Measurements from ENCODE around the gene IMMP2L. TPM values are rescaled to one million over a fixed set of nuclear protein-coding genes. Genes with fewer than 3 reads are reported as not detected.
"Not testable (repeated sequence)": the region's sequence is repeated elsewhere in the genome, so short reads cannot be mapped to it uniquely, and the experiment has no call there.

Gene IMMP2L
- polyA plus RNA-seq, 1 of the 3 experiments (the other 2 are of a cell fraction): 10.7 TPM

DNA sequence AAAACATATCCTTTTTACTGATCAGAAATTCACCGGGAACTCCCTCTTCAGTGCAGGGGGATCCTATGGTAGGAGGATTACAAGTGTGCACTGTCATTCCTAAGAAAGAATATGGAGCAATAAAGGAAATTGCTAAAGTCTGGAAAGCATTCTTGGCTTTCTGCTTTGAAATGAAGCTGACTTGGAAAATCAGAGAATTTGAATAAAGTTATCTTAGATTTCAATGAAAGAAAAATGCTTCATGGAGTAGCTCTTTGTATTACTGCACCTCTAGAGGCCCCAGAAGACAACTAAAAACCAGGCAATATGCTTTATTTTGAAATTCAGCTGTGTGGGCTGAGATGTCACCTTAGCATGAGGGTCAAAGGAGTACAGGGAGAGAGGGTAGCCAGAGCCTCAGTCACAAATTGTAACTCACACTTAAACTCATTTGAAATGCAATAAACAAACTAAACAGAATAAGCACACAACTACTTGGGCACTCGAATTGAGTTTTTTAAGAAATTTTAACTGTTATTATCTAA lies 102.5 kb downstream of the IMMP2L start (continued):
- TF ChIP-seq SMC3 (IDR thresholded peaks at IDR 0.05; ENCODE audit: low read depth, low read length): no peak
- no peak for TF ChIP-seq GATA2 (CRISPR knock-in tag; IDR thresholded peaks at IDR 0.05)
- TF ChIP-seq CHD2 (IDR thresholded peaks at IDR 0.05; ENCODE audit: low read length, partially characterized antibody): no peak
- no peak for TF ChIP-seq NRF1 (IDR thresholded peaks at IDR 0.05; ENCODE audit: low read depth, low read length)
- no peak for TF ChIP-seq MXI1 (IDR thresholded peaks at IDR 0.05; ENCODE audit: low read depth, low read length)

- WGBS (ENCODE audit: low lambda C conversion rate): 61% methylated on average over 2 of the region's 2 CpGs
- DNase-seq: no peak
- peaks cover 0 to 7% of the 10 kb centered on the region in 2 experiments; a peak in 1 of 4 replicates for H3K4me1 ChIP-seq (ENCODE audit: control insufficient read depth in 1 of 2, insufficient read depth in 2 of 2, low read depth in 1 of 2, low read length in 1 of 2)
- H3K27ac ChIP-seq (ENCODE audit: low read depth in 2 of 2, low read length in 1 of 2): no peak overlapping the region
- no peaks in the 10 kb centered on the region for H4K20me1 ChIP-seq (ENCODE audit: insufficient read depth)
- H2AFZ ChIP-seq (ENCODE audit: low read depth): no peak overlapping the region
- H3K79me2 ChIP-seq (ENCODE audit: insufficient read depth): no peaks in the 10 kb centered on the region
- no peaks in the 10 kb centered on the region for H3K9me3 ChIP-seq
- H3K4me3 ChIP-seq (ENCODE audit: low read depth in 2 of 2, low read length in 1 of 2): no peak overlapping the region
- peaks cover 0 to 5% of the 10 kb centered on the region in 2 experiments for H3K36me3 ChIP-seq (replicated peaks in 1 of 2; ENCODE audit: control insufficient read depth in 1 of 2, insufficient read depth in 2 of 2, low read length in 1 of 2)
- H3K4me2 ChIP-seq: no peak overlapping the region
- POLR2A ChIA-PET: no interaction called here
- no peaks in the 10 kb centered on the region for H3F3A ChIP-seq (replicated peaks; ENCODE audit: insufficient read depth)
- H3K9ac ChIP-seq: no peak overlapping the region
- no peaks in the 10 kb centered on the region for H3K9me2 ChIP-seq
- H3K27me3 ChIP-seq (ENCODE audit: insufficient read depth): no peaks in the 10 kb centered on the region
- TF ChIP-seq IRF3 (IDR thresholded peaks at IDR 0.05; ENCODE audit: low read depth, low read length) (no peak), TCF12 (IDR thresholded peaks at IDR 0.05) (0 out of 2 replicates have a peak, but pooled peaks have one; percentile 13), FOSL2 (IDR thresholded peaks at IDR 0.05; ENCODE audit: borderline replicate concordance, low read depth) (no peak), EP300 (IDR thresholded peaks at IDR 0.05; ENCODE audit: borderline replicate concordance in 1 of 2, low read depth in 1 of 2, low read length in 1 of 2) (0 out of 4 replicates have a peak, but pooled peaks of 1 of the 2 experiments have one; percentile 12), FOXJ3 (CRISPR knock-in tag; IDR thresholded peaks at IDR 0.05) (no peak), RCOR1 (IDR thresholded peaks at IDR 0.05; ENCODE audit: low read length) (peak; percentile 29; the same call in 1 of the 2 replicates)
- CTCF ChIA-PET: no interaction called here
Measured at GRCh38 chr7:111459065-111459756, 103.1 kb downstream of the IMMP2L start.

GRCh38 chr7:111450705-111451104 lies 111.6 kb downstream of the IMMP2L start:
- WGBS (ENCODE audit: low lambda C conversion rate): 63% methylated on average over 1 of the region's 2 CpGs
- H3K27me3 ChIP-seq (ENCODE audit: insufficient read depth); H3K9me3 ChIP-seq; H3K79me2 ChIP-seq (ENCODE audit: insufficient read depth); H3F3A ChIP-seq (replicated peaks; ENCODE audit: insufficient read depth); H3K4me3 ChIP-seq (ENCODE audit: low read depth in 2 of 2, low read length in 1 of 2); H3K9ac ChIP-seq; H3K27ac ChIP-seq (ENCODE audit: low read depth in 2 of 2, low read length in 1 of 2); POLR2A ChIA-PET; H3K36me3 ChIP-seq (replicated peaks in 1 of 2; ENCODE audit: control insufficient read depth in 1 of 2, insufficient read depth in 2 of 2, low read length in 1 of 2); H3K4me2 ChIP-seq; H2AFZ ChIP-seq (ENCODE audit: low read depth); H3K4me1 ChIP-seq (ENCODE audit: control insufficient read depth in 1 of 2, insufficient read depth in 2 of 2, low read depth in 1 of 2, low read length in 1 of 2); DNase-seq; CTCF ChIA-PET; H3K9me2 ChIP-seq; H4K20me1 ChIP-seq (ENCODE audit: insufficient read depth): not testable (repeated sequence)

DNA sequence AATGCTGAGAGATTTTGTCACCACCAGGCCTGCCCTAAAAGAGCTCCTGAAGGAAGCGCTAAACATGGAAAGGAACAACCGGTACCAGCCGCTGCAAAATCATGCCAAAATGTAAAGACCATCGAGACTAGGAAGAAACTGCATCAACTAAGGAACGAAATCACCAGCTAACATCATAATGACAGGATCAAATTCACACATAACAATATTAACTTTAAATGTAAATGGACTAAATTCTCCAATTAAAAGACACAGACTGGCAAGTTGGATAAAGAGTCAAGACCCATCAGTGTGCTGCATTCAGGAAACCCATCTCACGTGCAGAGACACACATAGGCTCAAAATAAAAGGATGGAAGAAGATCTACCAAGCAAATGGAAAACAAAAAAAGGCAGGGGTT lies 114.8 kb downstream of the IMMP2L start:
- H2AFZ ChIP-seq (ENCODE audit: low read depth); H3K4me3 ChIP-seq (ENCODE audit: low read depth in 2 of 2, low read length in 1 of 2); H3K27me3 ChIP-seq (ENCODE audit: insufficient read depth); H4K20me1 ChIP-seq (ENCODE audit: insufficient read depth); H3K79me2 ChIP-seq (ENCODE audit: insufficient read depth); H3K9ac ChIP-seq; H3K9me2 ChIP-seq; H3K9me3 ChIP-seq; POLR2A ChIA-PET; H3F3A ChIP-seq (replicated peaks; ENCODE audit: insufficient read depth); DNase-seq; H3K4me1 ChIP-seq (ENCODE audit: control insufficient read depth in 1 of 2, insufficient read depth in 2 of 2, low read depth in 1 of 2, low read length in 1 of 2); H3K36me3 ChIP-seq (replicated peaks in 1 of 2; ENCODE audit: control insufficient read depth in 1 of 2, insufficient read depth in 2 of 2, low read length in 1 of 2); H3K27ac ChIP-seq (ENCODE audit: low read depth in 2 of 2, low read length in 1 of 2); H3K4me2 ChIP-seq; CTCF ChIA-PET: not testable (repeated sequence)
- WGBS (ENCODE audit: low lambda C conversion rate): 71% methylated on average over 6 of the region's 6 CpGs

All from SK-N-SH (cell line).